Omental fat pad (tissue), 4 donors: ENCODE data around the gene DSCAM. TPM values are rescaled to one million over a fixed set of nuclear protein-coding genes. Genes with fewer than 3 reads are reported as not detected.

Experiments used
- ATAC-seq: fragments of 150-250 bp; one replicate; pipeline ENCODE4 v1.9.1; 2016; ENCODE audit warnings: mild to moderate bottlenecking, moderate library complexity; ENCODE audit not compliant: low FRiP score
- DNase-seq: peaks from one replicate; pipeline ENCODE4 v3.0.0-alpha.2; 2019; ENCODE audit warnings: low spot score
- total RNA-seq, 4 donors: library from RNA; depleted of rRNA; stranded (reverse); fragments of >200 nt; gene quantifications; one replicate each; pipeline ENCODE4 v1.1.0, GENCODE V29; 2016
- TF ChIP-seq, protein P1 (sequence below), 3 donors: fragments of 450-650 bp; IDR thresholded peaks; one replicate each; pipeline ENCODE4 v1.5.1; 2016 to 2017; ENCODE audit warnings: antibody characterized with exemption in 3 of 3, mild to moderate bottlenecking in 3 of 3, moderate library complexity in 2 of 3

DSCAM gene
- total RNA-seq, 4 donors from 2014 or later = 0.16 TPM; not detected in 3

- TF ChIP-seq, protein P1, sequence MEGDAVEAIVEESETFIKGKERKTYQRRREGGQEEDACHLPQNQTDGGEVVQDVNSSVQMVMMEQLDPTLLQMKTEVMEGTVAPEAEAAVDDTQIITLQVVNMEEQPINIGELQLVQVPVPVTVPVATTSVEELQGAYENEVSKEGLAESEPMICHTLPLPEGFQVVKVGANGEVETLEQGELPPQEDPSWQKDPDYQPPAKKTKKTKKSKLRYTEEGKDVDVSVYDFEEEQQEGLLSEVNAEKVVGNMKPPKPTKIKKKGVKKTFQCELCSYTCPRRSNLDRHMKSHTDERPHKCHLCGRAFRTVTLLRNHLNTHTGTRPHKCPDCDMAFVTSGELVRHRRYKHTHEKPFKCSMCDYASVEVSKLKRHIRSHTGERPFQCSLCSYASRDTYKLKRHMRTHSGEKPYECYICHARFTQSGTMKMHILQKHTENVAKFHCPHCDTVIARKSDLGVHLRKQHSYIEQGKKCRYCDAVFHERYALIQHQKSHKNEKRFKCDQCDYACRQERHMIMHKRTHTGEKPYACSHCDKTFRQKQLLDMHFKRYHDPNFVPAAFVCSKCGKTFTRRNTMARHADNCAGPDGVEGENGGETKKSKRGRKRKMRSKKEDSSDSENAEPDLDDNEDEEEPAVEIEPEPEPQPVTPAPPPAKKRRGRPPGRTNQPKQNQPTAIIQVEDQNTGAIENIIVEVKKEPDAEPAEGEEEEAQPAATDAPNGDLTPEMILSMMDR (IDR thresholded peaks at IDR 0.05) = no peak
- no peak for ATAC-seq
- DNase-seq = no peak
Observed at GRCh38 chr21:40117236-40117635, 729.7 kb downstream of the DSCAM start.

DNA sequence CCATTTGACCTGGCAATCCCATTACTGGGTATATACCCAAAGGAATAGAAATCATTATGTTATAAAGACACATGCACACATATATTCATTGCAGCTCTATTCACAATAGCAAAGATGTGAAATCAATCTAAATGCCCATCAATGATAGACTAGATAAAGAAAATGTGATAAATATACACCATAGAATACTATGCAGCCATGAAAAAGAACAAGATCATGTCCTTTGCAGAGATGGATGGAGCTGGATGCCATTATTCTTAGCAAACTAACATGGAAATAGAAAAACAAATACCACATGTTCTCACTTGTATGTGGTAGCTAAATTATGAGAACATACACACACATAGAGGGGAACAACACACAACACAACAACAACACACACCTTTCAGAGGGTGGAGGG, 731.2 kb downstream of the DSCAM start:
- ATAC-seq (no peak), DNase-seq (no peak)
- TF ChIP-seq, protein P1 (IDR thresholded peaks at IDR 0.05) = no peak

- DNase-seq (no peak), ATAC-seq (no peak)
- TF ChIP-seq, protein P1 (IDR thresholded peaks at IDR 0.05) = no peak
Observed at GRCh38 chr21:40102682-40103081, 744.3 kb downstream of the DSCAM start.

GRCh38 chr21:40099809-40100208, 747.1 kb downstream of the DSCAM start:
- TF ChIP-seq, protein P1 (IDR thresholded peaks at IDR 0.05) = no peak
- ATAC-seq (no peak), DNase-seq (no peak)

DNA sequence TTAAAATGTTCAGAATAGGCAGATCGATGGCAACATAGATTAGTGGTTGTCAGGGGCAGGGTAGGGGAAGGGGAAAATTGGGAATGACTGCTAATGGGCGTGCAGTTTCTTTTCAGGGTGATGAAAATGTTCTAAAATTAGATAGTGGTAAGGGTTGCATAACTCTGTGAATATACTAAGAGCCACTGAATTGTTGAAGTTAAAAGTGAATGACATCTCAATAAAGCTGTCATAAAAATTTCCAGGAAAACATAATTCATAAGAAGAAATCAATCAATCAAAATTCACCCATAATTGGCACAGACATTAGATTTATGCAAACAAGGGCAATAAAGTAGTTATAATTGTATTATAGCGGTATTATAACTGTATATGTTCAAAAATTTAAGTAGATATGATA, 751.5 kb downstream of the DSCAM start:
- TF ChIP-seq, protein P1 (IDR thresholded peaks at IDR 0.05) = no peak
- ATAC-seq (no peak), DNase-seq (no peak)

- TF ChIP-seq, protein P1 (IDR thresholded peaks at IDR 0.05) = no peak
- ATAC-seq = no peak
- no peak for DNase-seq
Observed at GRCh38 chr21:40080385-40080784, 766.6 kb downstream of the DSCAM start.

DNA sequence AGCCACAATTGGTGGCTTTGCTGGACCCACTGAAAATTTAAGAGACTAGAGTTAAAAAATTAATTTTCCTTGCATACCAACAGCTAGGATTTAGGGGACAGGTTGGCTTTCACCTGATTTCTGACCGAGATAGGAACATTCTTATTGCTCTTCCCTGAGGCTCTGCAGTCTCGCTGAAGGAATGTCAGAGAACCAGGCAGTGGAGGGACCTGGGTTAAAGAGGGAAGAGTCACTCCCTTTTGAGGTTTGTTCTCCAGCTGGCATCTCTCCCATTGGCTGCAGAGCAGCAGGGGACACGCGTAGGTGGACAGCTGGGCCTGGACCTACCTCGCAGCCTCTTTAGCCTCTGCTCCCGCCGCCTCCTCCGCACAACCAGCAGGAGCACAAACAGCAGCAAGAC, 772.2 kb downstream of the DSCAM start:
- no peak for DNase-seq

More for the DNA sequence above, 772.2 kb downstream of the DSCAM start:
- no peak for ATAC-seq
- TF ChIP-seq, protein P1 (IDR thresholded peaks at IDR 0.05) = no peak
